HepG2 (cell line): Measurements from ENCODE around the gene DCP1B. TPM values are rescaled to one million over a fixed set of nuclear protein-coding genes. Genes with fewer than 3 reads are reported as not detected.

Source experiments
- ATAC-seq: fragments of 200-7000 bp; cut with Tn5 transposase; 3 replicates; pipeline ENCODE4 v1.9.1; 2020; ENCODE audit warnings: mild to moderate bottlenecking, moderate library complexity
- BruUV-seq: library from RNA; stranded (reverse); fragments of 400-500 nt; replicated peaks from 2 replicates; lab custom pipeline; 2021; lab: Mats Ljungman, UMichigan
- CTCF ChIA-PET: fragments of 300-600 bp; formaldehyde crosslinking; extraction: SDS; loops from one replicate; lab custom pipeline; 2021; ENCODE audit warnings: low total read pairs, inconsistent platforms, low intra/inter-chr PET ratio; lab: Yijun Ruan, JAX
- POLR2A ChIA-PET: fragments of 350-600 bp; sonication (Branson Sonifier 250); formaldehyde crosslinking; loops from one replicate; lab custom pipeline; 2020; ENCODE audit warnings: antibody characterized with exemption, inconsistent platforms; lab: Yijun Ruan, JAX
- DNase-seq: peaks from one replicate; pipeline ENCODE4 v3.0.0-alpha.2; 2015; ENCODE audit warnings: low spot score
- FAIRE-seq: peaks from 3 replicates; lab custom pipeline; 2011; peaks lifted over from hg19 to GRCh38; lab: Jason Lieb, UNC
- H2AFZ ChIP-seq: one replicate; pipeline ENCODE4 v1.6.1; 2011; ENCODE audit warnings: low read length, inconsistent platforms
- H3K27ac ChIP-seq: fragments of 300-600 bp; 3 replicates; pipeline ENCODE4 v1.8.0; 2011; ENCODE audit warnings: mixed run types, mild to moderate bottlenecking, mixed read lengths, low read length, inconsistent platforms; ENCODE audit not compliant: insufficient read depth; ENCODE audit errors: extremely low read length
- H3K27me3 ChIP-seq, 2 experiments: fragments of 200-600 bp in 1 of 2; 2 replicates in 1 of 2; 3 replicates in 1 of 2; pipeline versions ENCODE4 v1.6.0 to v1.8.0; 2011; ENCODE audit warnings: low read length in 2 of 2, mild to moderate bottlenecking in 2 of 2, moderate library complexity in 2 of 2, inconsistent platforms in 1 of 2; ENCODE audit not compliant: insufficient read depth in 2 of 2, control insufficient read depth in 1 of 2
- H3K36me3 ChIP-seq, 2 experiments: fragments of 200-600 bp in 1 of 2; replicated peaks in 1 of 2; 2 replicates in 1 of 2; 3 replicates in 1 of 2; pipeline versions ENCODE4 v1.5.1 to v1.8.0; 2011; ENCODE audit warnings: low read length in 2 of 2, inconsistent platforms in 1 of 2; ENCODE audit not compliant: insufficient read depth in 2 of 2, control insufficient read depth in 1 of 2
- H3K4me1 ChIP-seq: 2 replicates; pipeline ENCODE4 v1.5.1; 2012; ENCODE audit warnings: low read length, inconsistent platforms; ENCODE audit not compliant: insufficient read depth
- H3K4me2 ChIP-seq: 2 replicates; pipeline ENCODE4 v1.6.0; 2011; ENCODE audit warnings: low read depth, low read length, inconsistent platforms
- H3K4me3 ChIP-seq, 3 experiments: fragments of 200-600 bp in 1 of 3; sonication (generic), shearing (Covaris generic) in 1 of 3; replicated peaks in 1 of 3; 2 replicates each; pipeline ENCODE4 v1.5.1; 2011 to 2016; ENCODE audit warnings: low read length in 3 of 3, inconsistent platforms in 2 of 3, low read depth in 2 of 3, mild to moderate bottlenecking in 2 of 3, control low read depth in 1 of 3, mixed read lengths in 1 of 3; ENCODE audit not compliant: insufficient read depth in 1 of 3
- H3K79me2 ChIP-seq: one replicate; pipeline ENCODE4 v1.6.1; 2011; ENCODE audit warnings: low read length, inconsistent platforms; ENCODE audit not compliant: insufficient read depth
- H3K9ac ChIP-seq: 2 replicates; pipeline ENCODE4 v1.6.0; 2011; ENCODE audit warnings: mild to moderate bottlenecking, low read depth, low read length, inconsistent platforms; ENCODE audit not compliant: insufficient read depth
- H3K9me3 ChIP-seq: 2 replicates; pipeline ENCODE4 v1.5.1; 2012; ENCODE audit warnings: mild to moderate bottlenecking, low read length
- H4K20me1 ChIP-seq: 2 replicates; pipeline ENCODE4 v1.6.0; 2011; ENCODE audit warnings: inconsistent platforms, mild to moderate bottlenecking, low read length, moderate library complexity; ENCODE audit not compliant: insufficient read depth
- ARID2 ChIP-seq: sonication (generic); formaldehyde crosslinking; IDR thresholded peaks from 2 replicates; pipeline ENCODE4 v1.8.1; 2022; ENCODE audit warnings: mild to moderate bottlenecking, missing genetic modification reagents, borderline replicate concordance
- CREBL2 ChIP-seq: sonication (generic); formaldehyde crosslinking; IDR thresholded peaks from 2 replicates; pipeline ENCODE4 v1.8.1; 2023; ENCODE audit warnings: missing genetic modification reagents, mild to moderate bottlenecking, borderline replicate concordance
- GTF2F1 ChIP-seq: fragments of 150-350 bp; IDR thresholded peaks from 2 replicates; pipeline ENCODE4 v1.6.1; 2014; ENCODE audit warnings: low read length
- NONO ChIP-seq, 2 experiments: fragments of 450-650 bp in 1 of 2; sonication (generic) in 1 of 2; formaldehyde crosslinking in 1 of 2; IDR thresholded peaks in 1 of 2; conservative IDR thresholded peaks in 1 of 2; 2 replicates each; pipeline versions ENCODE4 v1.6.1 to v1.8.0; 2017 to 2022; ENCODE audit warnings: mild to moderate bottlenecking in 1 of 2, missing genetic modification reagents in 1 of 2, moderate library complexity in 1 of 2
- SMAD3 ChIP-seq: sonication (generic); formaldehyde crosslinking; IDR thresholded peaks from 2 replicates; pipeline ENCODE4 v1.4.0; 2020; ENCODE audit warnings: missing genetic modification reagents
- SP140L ChIP-seq: sonication (generic); formaldehyde crosslinking; IDR thresholded peaks from 2 replicates; pipeline ENCODE4 v1.4.0; 2020; ENCODE audit warnings: missing genetic modification reagents, borderline replicate concordance
- TP53 ChIP-seq: sonication (generic); formaldehyde crosslinking; conservative IDR thresholded peaks from 2 replicates; pipeline ENCODE4 v1.4.0; 2020; ENCODE audit warnings: missing genetic modification reagents
- ZFP91 ChIP-seq: sonication (generic); formaldehyde crosslinking; IDR thresholded peaks from 2 replicates; pipeline ENCODE4 v1.9.0; 2022; ENCODE audit warnings: missing genetic modification reagents, mild to moderate bottlenecking, borderline replicate concordance
- ZFX ChIP-seq: sonication (generic); formaldehyde crosslinking; IDR thresholded peaks from 2 replicates; pipeline ENCODE4 v1.4.0; 2020; ENCODE audit warnings: mild to moderate bottlenecking, low read depth, missing genetic modification reagents, moderate library complexity
- ZNF18 ChIP-seq: sonication (generic); formaldehyde crosslinking; IDR thresholded peaks from 2 replicates; pipeline ENCODE4 v1.8.0; 2022; ENCODE audit warnings: mild to moderate bottlenecking, missing genetic modification reagents; ENCODE audit not compliant: insufficient replicate concordance
- ZNF557 ChIP-seq: sonication (generic); formaldehyde crosslinking; IDR thresholded peaks from 2 replicates; pipeline ENCODE4 v1.4.0; 2020; ENCODE audit warnings: missing genetic modification reagents
- WGBS: methylation state at CpG from one replicate; pipeline ENCODE4 v1.1.6; 2017; ENCODE audit warnings: low lambda C conversion rate; 5-methylcytosine and 5-hydroxymethylcytosine counted together
- in situ Hi-C: cut with HindIII; loops from 2 replicates; pipeline ENCODE4 v1.10.0; 2017; ENCODE audit warnings: low pct_unique_long_range_greater_than_20kb; ENCODE audit not compliant: extremely low pct_ligation_motif_present
- intact Hi-C: fragments of 100-400 bp; cut with micrococcal nuclease; formaldehyde crosslinking; loops from one replicate; pipeline ENCODE4 v1.10.0; 2022; ENCODE audit not compliant: unreplicated experiment
- polyA plus RNA-seq, 8 experiments: library from polyadenylated mRNA; depleted of rRNA in 3 of 8; stranded (reverse) in 7 of 8; unstranded in 1 of 8; fragments of >200 nt; fragmentation: Illumina TruSeq in 4 of 8; extraction: Trizol in 4 of 8; gene quantifications; 2 replicates each; pipeline versions ENCODE4 v1.2.1 to v1.2.3, GENCODE V29; 2011 to 2016; ENCODE audit warnings: low read depth in 4 of 8, missing spikeins in 1 of 8, mixed read lengths in 1 of 8; ENCODE audit not compliant: insufficient read depth in 1 of 8
- total RNA-seq, 5 experiments: library from RNA; depleted of rRNA; stranded (reverse); fragments of >200 nt; fragmentation: Illumina TruSeq; extraction: Trizol; gene quantifications; 2 replicates each; pipeline ENCODE4 v1.2.3, GENCODE V29; 2016; ENCODE audit warnings: low read depth in 1 of 5

DCP1B gene
- total and polyA plus RNA-seq, 2 of the 13 experiments (the other 11 are each of a cell fraction or from before 2014, with no cell fraction given), result 11.4 to 27.2 TPM

- no peak for TF ChIP-seq ZNF557 (CRISPR knock-in tag)
- TF ChIP-seq ZNF18 (CRISPR knock-in tag), result no peak
- TF ChIP-seq ZFX, result no peak
Measured at GRCh38 chr12:1932264-1932777, 71.9 kb downstream of the DCP1B start (continued).

- TF ChIP-seq TP53 (no peak), ARID2 (no peak), CREBL2 (CRISPR knock-in tag) (no peak), GTF2F1 (no peak), ZFP91 (CRISPR knock-in tag) (no peak), SP140L (CRISPR knock-in tag) (no peak), SMAD3 (CRISPR knock-in tag) (no peak), NONO (IDR thresholded peaks at IDR 0.05) (no peak), NONO (CRISPR knock-in tag; conservative IDR thresholded peaks at IDR 0.05) (no peak)
- Histone ChIP-seq H3K4me1 (no peaks in the 10 kb centered on the region; the same call in 1 of the 2 replicates), H3K36me3 (no peaks in the 10 kb centered on the region; a peak in 1 of 5 replicates), H3K79me2 (no peaks in the 10 kb centered on the region), H3K27ac (no peak overlapping the region), H3K4me3 (no peak overlapping the region), H3K9me3 (no peaks in the 10 kb centered on the region), H3K4me2 (no peak overlapping the region), H2AFZ (no peak overlapping the region), H3K27me3 (peaks cover 0 to 28% of the 10 kb centered on the region in 2 experiments; a peak in 4 of 5 replicates), H3K9ac (no peak overlapping the region), H4K20me1 (no peaks in the 10 kb centered on the region)
- intact Hi-C loops, result no loop called here
- no peak for FAIRE-seq
- in situ Hi-C loops, result no loop called here
- no TSS peak for BruUV-seq
- ATAC-seq, result no peak
- no peak for DNase-seq
- ChIA-PET POLR2A (no interaction called here), CTCF (no interaction called here)
- WGBS, result 75% methylated on average over 9 of the region's 9 CpGs
Measured at GRCh38 chr12:1931642-1932041, 72.6 kb downstream of the DCP1B start.
